A204.1 (cell line): ENCODE results near the gene HAUS3.

Source experiments
- FAIRE-seq: peaks from 2 replicates; lab custom pipeline; 2012; peaks lifted over from hg19 to GRCh38; lab: Jason Lieb, UNC

HAUS3 gene

DNA sequence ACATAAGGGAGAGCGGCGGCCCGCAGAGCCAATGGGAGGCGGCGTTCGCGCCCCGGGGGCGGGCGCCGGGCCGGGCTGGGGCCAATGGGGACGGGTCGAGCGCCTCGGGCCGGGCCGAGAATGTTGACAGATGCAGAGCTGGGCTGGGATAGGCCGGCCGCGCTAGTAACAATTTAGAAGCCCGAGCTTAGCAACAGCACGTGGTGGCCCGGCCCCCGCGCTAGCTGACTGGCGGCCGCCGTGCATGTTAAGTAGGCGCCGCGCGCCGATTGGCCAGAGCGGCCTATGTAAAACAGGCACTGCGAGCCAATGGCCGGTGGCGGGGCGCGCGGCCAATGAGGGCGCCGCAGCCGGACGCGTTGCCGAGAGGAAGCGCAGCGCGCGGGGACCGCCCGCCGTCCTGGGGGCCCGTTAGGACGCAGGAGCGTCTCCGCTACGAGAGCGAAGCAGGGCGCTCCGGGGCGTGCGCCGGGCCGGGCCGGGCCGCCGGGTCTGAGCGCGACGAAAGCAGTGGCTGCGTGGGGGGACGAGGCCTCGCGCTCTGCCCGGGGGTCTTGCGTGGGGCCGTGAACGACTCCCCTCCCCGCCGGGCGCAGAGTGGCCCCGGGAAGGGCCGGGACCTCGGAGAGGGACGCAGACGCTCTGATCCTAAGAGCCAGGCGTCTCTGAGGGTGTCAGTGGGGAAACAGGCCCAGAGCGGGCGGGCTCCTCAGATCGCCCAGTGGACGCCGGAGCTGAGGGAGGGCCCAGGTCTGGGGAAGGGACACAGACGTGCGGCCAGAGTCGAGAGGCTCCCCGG, 20.4 kb upstream of the HAUS3 start:
- peak; percentile 81 for FAIRE-seq

- no peak for FAIRE-seq
Measured at GRCh38 chr4:2261853-2262144, 19.9 kb upstream of the HAUS3 start, which contains the start of gene MXD4. MXD4 (minus strand) TSS chr4:2262109; CDS start chr4:2261980, 129 bp downstream.

DNA sequence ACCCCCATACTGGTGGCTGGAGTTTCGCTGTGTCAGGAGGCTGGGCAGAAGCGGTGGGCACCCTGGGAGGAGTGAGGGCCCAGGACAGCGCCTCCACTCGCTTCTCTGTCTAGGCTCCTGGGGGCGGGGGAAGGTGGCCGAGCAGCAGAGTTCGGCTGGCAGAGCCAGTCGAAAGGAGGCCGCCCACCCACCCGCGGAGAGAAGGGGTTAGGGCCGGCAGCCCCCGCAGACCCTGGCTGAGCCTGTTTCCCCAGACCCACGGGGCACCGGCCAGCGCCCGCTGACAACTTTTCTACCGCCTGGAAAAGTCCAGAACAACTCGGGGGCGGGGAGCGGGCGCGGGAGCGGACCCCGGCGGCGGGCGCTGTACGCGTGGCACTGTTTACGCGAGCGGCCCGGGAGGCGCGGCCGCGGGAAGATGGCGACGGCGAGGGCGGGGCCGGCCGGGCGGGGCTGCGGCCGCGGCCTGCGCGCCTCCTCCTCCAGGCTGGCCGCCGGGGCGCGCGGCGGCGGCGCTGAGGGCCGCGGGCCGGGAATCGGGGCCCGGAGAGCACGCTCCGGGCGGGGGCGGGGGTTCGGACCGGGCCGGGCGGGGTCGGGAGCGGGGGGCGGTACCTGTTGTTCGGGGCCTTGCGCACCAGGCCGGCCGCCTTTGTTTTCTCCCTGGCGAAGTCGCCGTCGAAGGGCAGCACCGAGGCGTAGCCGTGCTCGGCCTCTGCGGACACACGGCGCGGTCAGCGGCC, 19.4 kb upstream of the HAUS3 start:
- FAIRE-seq: no peak

DNA sequence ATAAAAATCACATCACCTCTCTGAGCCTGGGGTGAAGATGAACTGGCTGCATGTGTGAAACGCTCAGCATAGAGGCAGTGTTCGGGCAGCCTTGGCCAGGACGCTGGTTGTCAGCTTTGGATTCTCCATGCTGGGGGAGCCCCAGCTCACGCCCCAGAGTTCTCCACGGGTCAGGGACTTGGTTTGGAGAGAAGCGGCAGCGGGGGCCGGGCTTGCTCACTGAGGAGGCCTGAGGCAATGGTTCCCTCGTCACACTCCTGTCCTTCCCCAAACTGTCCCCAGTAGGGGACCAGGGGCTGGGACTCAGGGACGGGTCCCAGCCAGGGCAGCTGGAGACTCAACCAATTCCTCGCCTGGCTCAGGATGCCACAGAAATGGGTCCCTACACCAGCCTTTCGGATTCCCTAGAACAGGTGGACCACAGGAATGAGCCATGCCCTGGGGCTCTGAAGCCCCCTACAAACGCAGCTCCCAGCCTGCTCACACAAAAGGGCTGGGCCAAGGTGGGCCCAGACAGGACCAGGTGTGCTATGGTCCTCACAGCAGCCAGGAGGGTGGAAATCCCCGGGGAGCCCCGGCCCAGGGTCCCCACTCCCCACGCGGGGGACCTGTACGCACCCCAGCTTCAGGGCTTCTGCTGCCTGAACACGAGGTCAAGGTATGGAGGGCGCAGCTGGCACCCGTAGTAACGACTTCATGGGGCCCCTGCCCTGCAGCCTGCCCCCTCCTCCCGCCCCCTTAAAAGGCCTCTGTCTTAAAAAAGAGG, 18.6 kb upstream of the HAUS3 start:
- no peak for FAIRE-seq

GRCh38 chr4:2259541-2260343, 17.8 kb upstream of the HAUS3 start:
- no peak for FAIRE-seq

- no peak for FAIRE-seq
Measured at GRCh38 chr4:2259036-2259540, 17.2 kb upstream of the HAUS3 start.

- FAIRE-seq: no peak
Measured at GRCh38 chr4:2258091-2259035, 16.4 kb upstream of the HAUS3 start.

DNA sequence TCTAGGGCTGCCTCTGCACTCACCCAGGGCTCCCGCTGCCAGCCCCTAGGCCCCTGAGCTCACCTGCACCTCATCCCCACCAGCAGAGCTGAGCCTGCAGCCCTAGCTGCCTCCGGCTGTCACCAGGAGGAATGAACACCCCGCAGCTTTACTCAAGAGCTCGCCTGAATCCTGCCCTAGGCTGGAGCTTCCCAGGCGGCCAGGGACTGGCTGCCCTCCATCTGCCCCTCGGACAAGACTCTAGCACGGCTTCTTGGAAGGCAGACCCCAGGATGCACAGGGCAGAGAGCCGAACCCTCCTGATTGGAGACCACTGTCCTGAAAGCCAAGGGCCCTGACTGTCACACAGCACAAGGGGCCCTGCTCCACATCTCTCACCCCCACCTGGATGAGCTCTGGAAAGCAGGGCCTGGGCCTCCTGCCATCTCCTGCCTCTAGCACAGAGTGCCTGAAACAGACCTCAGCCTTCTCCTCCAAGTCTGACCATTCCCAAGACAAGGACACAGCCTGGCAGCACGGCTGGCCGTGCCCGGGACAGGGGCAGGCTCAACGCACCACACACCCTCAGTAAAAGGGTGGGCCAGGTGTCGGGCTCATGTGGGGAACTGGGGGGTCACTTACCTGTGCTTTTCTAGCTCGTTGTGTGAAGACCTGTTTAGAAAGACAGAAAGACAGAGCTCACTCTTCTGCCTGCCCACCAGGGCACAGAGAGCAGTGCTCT, 15.6 kb upstream of the HAUS3 start:
- FAIRE-seq: no peak

- no peak for FAIRE-seq
Measured at GRCh38 chr4:2256781-2257191, 14.9 kb upstream of the HAUS3 start.

- FAIRE-seq: no peak
Measured at GRCh38 chr4:2256156-2256731, 14.3 kb upstream of the HAUS3 start.

GRCh38 chr4:2255501-2256155, 13.7 kb upstream of the HAUS3 start:
- no peak for FAIRE-seq

DNA sequence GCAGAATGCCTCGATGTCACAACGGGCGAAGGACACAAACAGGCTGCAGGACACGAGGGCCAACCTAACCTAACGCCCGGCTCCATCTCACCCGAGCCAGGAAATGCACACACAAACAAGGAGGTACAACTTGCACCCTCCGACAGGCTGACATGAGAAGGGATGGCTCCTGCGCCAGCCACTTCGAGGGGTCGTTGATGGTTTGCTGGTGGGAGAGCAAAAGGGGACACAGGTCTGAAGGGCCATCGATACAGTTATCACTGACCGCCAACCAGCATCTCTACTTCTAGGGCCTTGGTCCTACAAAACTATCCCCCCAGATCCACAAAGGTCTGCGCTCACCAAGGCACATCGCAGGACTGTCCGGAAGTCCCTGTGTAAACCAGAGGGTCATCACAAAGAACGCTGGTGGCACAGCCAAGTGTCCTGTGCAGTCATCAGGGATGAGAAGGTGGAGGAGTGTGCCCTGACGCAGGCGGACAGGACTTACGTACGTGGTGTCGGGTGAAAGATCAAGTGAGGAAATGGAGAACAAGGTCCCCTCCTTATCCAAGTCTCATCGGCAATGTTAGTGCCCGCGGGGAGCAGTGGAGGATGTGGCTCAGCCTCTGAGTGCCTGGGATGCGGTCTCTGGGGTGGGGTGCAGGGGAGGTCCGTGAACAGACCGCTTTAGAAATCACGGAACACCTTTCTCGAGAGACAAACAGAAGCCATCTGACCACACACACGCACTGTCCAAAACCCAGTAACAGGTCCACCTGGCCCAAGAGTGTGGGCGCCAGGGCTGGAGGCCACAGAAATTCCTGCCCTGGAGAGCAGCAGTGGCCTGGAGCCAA, 13.0 kb upstream of the HAUS3 start:
- no peak for FAIRE-seq

DNA sequence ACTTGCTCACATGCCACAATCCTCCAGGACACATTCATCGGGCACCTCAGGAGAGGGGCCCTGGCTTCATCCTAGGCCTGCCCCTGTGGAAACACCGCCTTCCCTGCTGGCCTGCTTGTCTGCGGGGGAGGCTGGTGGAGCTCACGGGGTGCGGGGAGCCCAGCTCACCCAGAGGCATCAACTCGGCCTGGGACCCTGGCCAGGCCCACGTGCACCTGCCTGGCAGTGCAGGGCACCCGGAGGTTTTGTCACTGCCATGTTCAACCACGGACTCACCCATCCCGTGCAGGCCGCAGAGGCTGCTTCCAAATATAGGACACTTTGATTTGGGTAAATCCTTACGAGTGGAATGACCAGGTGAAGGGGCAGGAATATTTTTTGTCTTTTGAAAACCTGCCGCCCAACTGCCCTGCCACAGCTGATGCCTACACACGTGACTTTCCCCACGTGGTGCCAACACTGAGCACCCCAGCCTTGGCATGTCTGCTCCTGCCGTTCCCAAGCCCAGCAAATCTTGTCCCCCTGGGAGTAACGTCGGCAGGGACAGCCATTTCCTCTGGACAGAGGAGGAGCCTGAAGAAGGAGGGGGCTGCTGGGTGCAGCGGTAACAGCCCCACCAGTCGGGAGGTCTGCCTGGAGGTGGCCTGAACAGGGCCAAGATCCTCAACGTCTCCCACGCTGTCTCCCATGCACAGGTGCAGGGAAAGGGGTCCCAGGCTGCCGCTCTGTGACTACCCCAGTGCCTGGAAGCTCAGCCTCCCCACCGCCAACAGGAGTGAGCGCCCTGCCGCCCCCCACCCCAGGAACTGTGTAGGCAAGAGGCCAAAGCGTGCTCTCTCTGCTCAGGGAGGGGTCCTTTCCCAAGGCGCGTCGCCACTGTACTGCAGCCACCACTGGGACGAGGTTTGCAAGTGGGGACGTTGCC, 11.5 kb upstream of the HAUS3 start:
- no peak for FAIRE-seq

- FAIRE-seq: no peak
Measured at GRCh38 chr4:2252530-2253091, 10.7 kb upstream of the HAUS3 start.

DNA sequence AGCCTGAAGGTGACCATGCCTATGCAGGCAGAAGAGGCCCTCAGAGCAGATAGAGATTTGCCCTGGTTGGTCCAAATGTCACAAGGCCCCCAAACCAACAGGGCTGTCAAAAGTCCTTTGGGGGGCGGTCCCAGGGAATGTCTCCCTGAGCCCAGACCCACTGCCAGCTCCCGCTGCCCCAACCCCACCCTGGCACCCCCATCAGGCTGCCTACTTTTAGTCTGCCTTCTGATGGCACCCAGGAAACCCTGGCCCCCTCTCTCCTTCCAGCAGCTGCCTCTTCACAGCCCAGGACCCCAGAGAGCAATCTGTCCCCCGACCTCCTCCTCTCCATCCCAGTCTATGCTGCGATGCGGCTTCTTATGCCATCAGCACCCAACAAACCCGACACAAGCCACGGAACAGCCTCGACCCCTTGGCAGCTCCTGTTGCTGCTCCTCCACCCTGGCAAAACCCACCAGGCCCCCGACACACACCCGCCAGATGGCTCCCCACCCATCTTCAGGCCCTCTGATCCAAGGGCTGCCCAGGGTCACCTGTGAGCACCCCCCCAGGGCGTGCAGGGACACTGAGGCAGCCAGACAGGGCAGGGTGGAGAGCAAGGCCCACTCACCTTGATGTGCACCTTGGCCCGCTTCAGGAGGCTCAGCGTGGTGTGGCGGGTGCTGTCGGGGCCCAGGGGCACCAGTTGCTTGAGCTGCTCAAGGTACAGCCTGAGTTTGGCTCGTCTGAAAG, 10.0 kb upstream of the HAUS3 start:
- no peak for FAIRE-seq
